Naive thymus-derived CD4-positive, alpha-beta T cell (primary cell): ENCODE data around the gene ATP1B2. TPM values are rescaled to one million over a fixed set of nuclear protein-coding genes. Genes with fewer than 3 reads are reported as not detected.

Experiments
- ATAC-seq: fragments of 150-1000 bp; cut with Tn5 transposase; 2 replicates; pipeline ENCODE4 v1.10.0; 2021; ENCODE audit warnings: mild to moderate bottlenecking, moderate library complexity
- CTCF ChIA-PET: fragments of 350-600 bp; sonication (Branson Sonifier 250); formaldehyde crosslinking; loops from one replicate; lab custom pipeline; 2021; ENCODE audit warnings: antibody characterized with exemption; lab: Charles Lee
- POLR2A ChIA-PET: fragments of 350-600 bp; sonication (Branson Sonifier 250); formaldehyde crosslinking; loops from one replicate; lab custom pipeline; 2021; ENCODE audit warnings: antibody characterized with exemption, inconsistent platforms; lab: Charles Lee
- DNase-seq, 9 donors: peaks; one replicate each; pipeline versions ENCODE4 v3.0.0 to v3.0.0-alpha.2; 2020 to 2022; ENCODE audit warnings: mixed read lengths in 1 of 9
- H3K27ac ChIP-seq: one replicate; pipeline ENCODE4 v1.7.0; 2013; ENCODE audit warnings: mild to moderate bottlenecking, low read depth, low read length, moderate library complexity
- H3K27me3 ChIP-seq, 2 donors: one replicate each; pipeline ENCODE4 v1.7.0; 2013; ENCODE audit warnings: low read length in 2 of 2, mild to moderate bottlenecking in 2 of 2, moderate library complexity in 2 of 2; ENCODE audit not compliant: control insufficient read depth in 2 of 2, insufficient read depth in 2 of 2
- H3K36me3 ChIP-seq, 3 experiments: 1 replicate in 2 of 3; 2 replicates in 1 of 3; pipeline ENCODE4 v1.7.0; 2013; ENCODE audit warnings: low read length in 3 of 3, mild to moderate bottlenecking in 3 of 3, moderate library complexity in 1 of 3; ENCODE audit not compliant: insufficient read depth in 3 of 3, control insufficient read depth in 2 of 3
- H3K4me1 ChIP-seq, 2 donors: one replicate each; pipeline ENCODE4 v1.7.0; 2013; ENCODE audit warnings: low read length in 2 of 2, mild to moderate bottlenecking in 2 of 2, moderate library complexity in 1 of 2; ENCODE audit not compliant: control insufficient read depth in 2 of 2, insufficient read depth in 2 of 2
- H3K4me3 ChIP-seq: 2 replicates; pipeline ENCODE4 v1.7.0; 2013; ENCODE audit warnings: mild to moderate bottlenecking, low read length
- H3K9me3 ChIP-seq, 3 experiments: 1 replicate in 2 of 3; 2 replicates in 1 of 3; pipeline ENCODE4 v1.7.0; 2013; ENCODE audit warnings: low read length in 3 of 3; ENCODE audit not compliant: control insufficient read depth in 2 of 3
- H3K27ac Mint-ChIP-seq, 9 donors: one replicate each; pipeline ENCODE4 v1.8.0; 2020 to 2022; ENCODE audit warnings: mixed read lengths in 9 of 9, mild to moderate bottlenecking in 8 of 9, moderate library complexity in 5 of 9, inconsistent platforms in 2 of 9
- H3K27me3 Mint-ChIP-seq, 5 donors: one replicate each; pipeline ENCODE4 v1.8.0; 2021 to 2022; ENCODE audit warnings: mixed read lengths in 5 of 5, mild to moderate bottlenecking in 1 of 5
- H3K36me3 Mint-ChIP-seq, 5 donors: one replicate each; pipeline ENCODE4 v1.8.0; 2020 to 2022; ENCODE audit warnings: mixed read lengths in 5 of 5, mild to moderate bottlenecking in 3 of 5, inconsistent platforms in 1 of 5
- H3K4me1 Mint-ChIP-seq, 7 donors: one replicate each; pipeline ENCODE4 v1.8.0; 2020 to 2022; ENCODE audit warnings: mixed read lengths in 7 of 7, mild to moderate bottlenecking in 3 of 7, inconsistent platforms in 1 of 7
- H3K4me3 Mint-ChIP-seq, 10 donors: one replicate each; pipeline ENCODE4 v1.8.0; 2020 to 2022; ENCODE audit warnings: mild to moderate bottlenecking in 10 of 10, mixed read lengths in 10 of 10, moderate library complexity in 6 of 10, inconsistent platforms in 2 of 10
- H3K9me3 Mint-ChIP-seq, 11 donors: one replicate each; pipeline ENCODE4 v1.8.0; 2020 to 2022; ENCODE audit warnings: mixed read lengths in 11 of 11, mild to moderate bottlenecking in 4 of 11, inconsistent platforms in 1 of 11, moderate library complexity in 1 of 11
- intact Hi-C, 2 donors: fragments of 100-400 bp; cut with micrococcal nuclease; formaldehyde crosslinking; loops; one replicate each; pipeline ENCODE4 v1.15.1; 2023
- polyA plus RNA-seq, 2 donors: library from polyadenylated mRNA; unstranded; fragments of 300-500 nt; fragmentation: Illumina TruSeq; gene quantifications; one replicate each; pipeline ENCODE4 v1.2.3, GENCODE V29; 2021
- total RNA-seq, 6 experiments: library from RNA in 5 of 6; stranded (reverse) in 5 of 6; gene quantifications; 1 replicate in 5 of 6; 2 replicates in 1 of 6; pipeline ENCODE4 v1.2.3 and lab custom pipeline; 2021 to 2026

ATP1B2 gene
- total and polyA plus RNA-seq, 7 experiments from 2014 or later, result 0.12 to 1.1 (median 0.29) TPM; not detected in 2

DNA sequence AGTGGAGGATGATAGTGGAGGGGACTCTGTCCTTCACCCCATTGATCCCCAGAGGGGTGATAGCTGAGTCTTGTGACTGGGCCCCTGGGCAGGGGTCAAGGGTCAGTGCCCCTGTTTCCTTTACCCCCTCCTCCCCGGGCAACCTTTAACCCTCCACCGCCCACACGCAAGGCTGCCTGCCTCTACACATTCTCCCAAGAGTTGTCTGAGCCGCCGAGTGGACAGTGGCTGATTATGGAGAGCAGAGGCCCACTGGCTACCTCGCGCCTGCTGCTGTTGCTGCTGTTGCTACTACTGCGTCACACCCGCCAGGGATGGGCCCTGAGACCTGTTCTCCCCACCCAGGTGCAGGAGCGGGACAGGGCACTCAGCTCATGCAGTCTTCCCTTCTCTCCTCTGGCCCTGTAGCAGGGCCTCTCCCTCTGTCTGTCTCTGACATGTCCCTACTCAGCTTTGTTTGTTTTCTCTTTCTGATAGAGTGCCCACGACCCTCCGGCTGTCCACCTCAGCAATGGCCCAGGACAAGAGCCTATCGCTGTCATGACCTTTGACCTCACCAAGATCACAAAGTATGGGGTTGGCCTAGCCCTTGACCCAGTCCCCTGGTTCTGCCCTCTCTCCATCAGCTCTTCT, 20.7 kb upstream of the ATP1B2 start, which contains the start of gene SHBG:
Gene SHBG, plus strand, starts transcription at position 197 of the 633 bp plus-strand sequence. Its CDS starts 38 bp downstream, at position 235.
- POLR2A ChIA-PET, result interaction anchor here (1.1 to 3.6 kb wide), 4 partner anchors 15 to 227 kb away, joined by 3 to 31 read pairs (median 4); partner anchors contain the start of genes ATP1B2, FXR2, TP53 and WRAP53
- CTCF ChIA-PET, result interaction anchor here (0.5 kb wide), 1 partner anchor 359 kb away, joined by 5 read pairs; no protein-coding TSS in a partner anchor
- peaks cover 0 to 3% (median 0%) of the 10 kb centered on the region in 5 donors for H3K36me3 Mint-ChIP-seq
- Histone ChIP-seq H3K27me3 (no peaks in the 10 kb centered on the region), H3K4me1 (peaks cover 5% of the 10 kb centered on the region in 2 donors), H3K36me3 (peaks cover 0 to 3% (median 0%) of the 10 kb centered on the region in 3 experiments), H3K4me3 (no peak within 1 kb of the TSS), H3K27ac (no peak within 1 kb of the TSS), H3K9me3 (no peaks in the 10 kb centered on the region)
- no peak for DNase-seq
- no peaks in the 10 kb centered on the region for H3K9me3 Mint-ChIP-seq
- intact Hi-C loops, result no loop called here
- peak within 1 kb of the TSS in 8 of 10 donors; percentile 4 to 49 (median 25) for H3K4me3 Mint-ChIP-seq
- H3K4me1 Mint-ChIP-seq, result peaks cover 7 to 19% (median 18%) of the 10 kb centered on the region in 7 donors
- no peak for ATAC-seq
- H3K27ac Mint-ChIP-seq, result peak within 1 kb of the TSS in 3 of 9 donors; percentile 1 to 85 (median 52)
- H3K27me3 Mint-ChIP-seq, result no peaks in the 10 kb centered on the region

DNA sequence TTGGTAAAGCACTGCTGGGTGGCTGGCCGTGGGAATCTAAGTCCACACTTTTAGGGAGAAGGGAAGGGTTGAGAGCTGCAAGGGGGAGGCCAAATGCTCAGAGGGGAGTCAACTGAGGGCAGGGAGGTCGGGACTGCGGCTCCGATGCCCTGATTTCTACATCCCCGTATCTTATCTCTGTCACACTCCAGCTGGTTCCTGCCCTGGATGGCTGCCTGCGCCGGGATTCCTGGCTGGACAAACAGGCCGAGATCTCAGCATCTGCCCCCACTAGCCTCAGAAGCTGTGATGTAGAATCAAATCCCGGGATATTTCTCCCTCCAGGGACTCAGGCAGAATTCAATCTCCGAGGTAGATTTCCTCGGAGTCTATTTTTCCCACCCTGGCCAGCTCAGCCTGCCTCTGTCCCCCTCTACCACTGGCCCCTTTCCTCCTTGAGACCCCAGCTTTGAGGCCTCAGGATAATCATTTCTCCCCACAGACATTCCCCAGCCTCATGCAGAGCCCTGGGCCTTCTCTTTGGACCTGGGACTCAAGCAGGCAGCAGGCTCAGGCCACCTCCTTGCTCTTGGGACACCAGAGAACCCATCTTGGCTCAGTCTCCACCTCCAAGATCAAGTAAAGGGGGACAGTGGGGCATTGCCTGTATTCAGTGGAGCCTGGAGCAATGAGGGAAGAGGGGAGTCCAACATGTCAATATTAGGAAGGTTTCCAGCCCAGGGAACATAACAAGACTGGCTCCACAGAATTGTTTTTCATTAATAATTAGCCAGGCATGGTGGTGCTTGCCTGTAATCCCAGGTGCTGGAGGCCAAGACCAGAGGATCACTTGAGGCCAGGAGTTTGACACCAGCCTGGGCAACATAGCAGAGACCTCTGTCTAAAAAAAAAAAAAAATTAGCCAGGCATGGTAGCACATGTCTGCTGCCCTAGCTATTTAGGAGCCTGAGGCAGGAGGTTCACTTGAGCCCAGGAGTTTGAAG, 19.0 kb upstream of the ATP1B2 start:
- Histone ChIP-seq H3K27me3 (no peaks in the 10 kb centered on the region), H3K9me3 (no peaks in the 10 kb centered on the region), H3K4me3 (no peak overlapping the region), H3K36me3 (peaks cover 0 to 3% (median 0%) of the 10 kb centered on the region in 3 experiments), H3K27ac (no peak overlapping the region), H3K4me1 (peaks cover 3% of the 10 kb centered on the region in 2 donors)
- H3K27me3 Mint-ChIP-seq, result peaks cover 0 to 2% (median 0%) of the 10 kb centered on the region in 5 donors
- intact Hi-C loops, result loop anchor here (1.0 to 2.0 kb wide), 2 partner anchors 41 to 57 kb away; partner anchors contain the start of gene WRAP53 (in 2 of the 2)
- no peaks in the 10 kb centered on the region for H3K9me3 Mint-ChIP-seq
- no peak overlapping the region for H3K4me3 Mint-ChIP-seq
- H3K36me3 Mint-ChIP-seq, result no peaks in the 10 kb centered on the region
- DNase-seq (no peak), ATAC-seq (no peak)
- CTCF ChIA-PET, result interaction anchor here (0.5 to 2.8 kb wide), 6 partner anchors 11 to 82 kb away, joined by 3 to 25 read pairs (median 6); partner anchors contain the start of genes FXR2, TP53 and WRAP53
- no peak overlapping the region for H3K27ac Mint-ChIP-seq
- peaks cover 4 to 12% (median 12%) of the 10 kb centered on the region in 7 donors for H3K4me1 Mint-ChIP-seq
- POLR2A ChIA-PET, result interaction anchor here (1.0 to 3.6 kb wide), 4 partner anchors 16 to 56 kb away, joined by 3 to 31 read pairs (median 5); partner anchors contain the start of genes FXR2, TP53 and WRAP53

DNA sequence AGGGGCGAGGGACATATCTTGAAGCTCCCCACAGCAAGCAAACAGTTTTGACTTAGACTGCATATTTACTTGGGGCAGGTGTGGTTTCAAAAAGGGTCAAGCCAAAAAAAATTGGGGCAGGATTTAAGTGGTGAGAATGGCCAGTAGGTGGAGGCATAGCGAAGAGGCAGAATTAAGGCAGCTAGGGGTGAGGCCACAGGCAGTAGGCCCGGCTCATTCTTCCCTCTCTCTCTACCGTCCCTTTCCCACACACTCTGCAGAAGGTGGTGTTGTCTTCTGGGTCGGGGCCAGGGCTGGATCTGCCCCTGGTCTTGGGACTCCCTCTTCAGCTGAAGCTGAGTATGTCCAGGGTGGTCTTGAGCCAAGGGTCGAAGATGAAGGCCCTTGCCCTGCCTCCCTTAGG, 18.2 kb upstream of the ATP1B2 start:
- Mint-ChIP-seq H3K36me3 (no peaks in the 10 kb centered on the region), H3K27ac (peak overlapping the region in 1 of 9 donors; percentile 48), H3K4me1 (peaks cover 0 to 7% (median 4%) of the 10 kb centered on the region in 7 donors), H3K9me3 (no peaks in the 10 kb centered on the region), H3K27me3 (peaks cover 0 to 2% (median 0%) of the 10 kb centered on the region in 5 donors), H3K4me3 (peak overlapping the region in 1 of 10 donors; percentile 30)
- Histone ChIP-seq H3K36me3 (peaks cover 0 to 2% (median 0%) of the 10 kb centered on the region in 3 experiments), H3K4me1 (no peaks in the 10 kb centered on the region), H3K9me3 (no peaks in the 10 kb centered on the region), H3K4me3 (no peak overlapping the region), H3K27me3 (no peaks in the 10 kb centered on the region), H3K27ac (no peak overlapping the region)
- peak in 4 of 9 donors; percentile 11 to 39 (median 28) for DNase-seq
- ATAC-seq, result peak; percentile 54
- ChIA-PET POLR2A (interaction anchor here (0.7 to 3.6 kb wide), 4 partner anchors 10 to 55 kb away, joined by 3 to 31 read pairs (median 4); partner anchors contain the start of genes TP53 and WRAP53), CTCF (interaction anchor here (0.6 to 2.8 kb wide), 7 partner anchors 10 to 82 kb away, joined by 3 to 25 read pairs (median 7); partner anchors contain the start of genes FXR2, TP53 and WRAP53)
- intact Hi-C loops, result loop anchor here (1.0 to 2.0 kb wide), 2 partner anchors 40 to 56 kb away; partner anchors contain the start of gene WRAP53 (in 2 of the 2)

DNA sequence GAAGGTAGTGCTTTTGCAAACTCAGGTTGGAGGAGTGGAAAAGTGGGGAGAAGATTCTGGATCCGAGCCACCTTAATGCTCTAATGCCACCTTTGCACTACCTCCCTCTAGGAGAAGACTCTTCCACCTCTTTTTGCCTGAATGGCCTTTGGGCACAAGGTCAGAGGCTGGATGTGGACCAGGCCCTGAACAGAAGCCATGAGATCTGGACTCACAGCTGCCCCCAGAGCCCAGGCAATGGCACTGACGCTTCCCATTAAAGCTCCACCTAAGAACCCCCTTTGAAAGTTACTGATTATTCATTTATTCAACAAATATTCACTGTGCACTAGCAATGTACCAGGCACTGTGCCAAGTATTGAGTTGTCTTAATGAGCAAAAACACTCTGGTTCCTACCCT, 17.6 kb upstream of the ATP1B2 start:
- intact Hi-C loops, result loop anchor here in 1 of 2 donors (2.0 kb wide), 1 partner anchor 40 kb away; no protein-coding TSS in a partner anchor

DNA sequence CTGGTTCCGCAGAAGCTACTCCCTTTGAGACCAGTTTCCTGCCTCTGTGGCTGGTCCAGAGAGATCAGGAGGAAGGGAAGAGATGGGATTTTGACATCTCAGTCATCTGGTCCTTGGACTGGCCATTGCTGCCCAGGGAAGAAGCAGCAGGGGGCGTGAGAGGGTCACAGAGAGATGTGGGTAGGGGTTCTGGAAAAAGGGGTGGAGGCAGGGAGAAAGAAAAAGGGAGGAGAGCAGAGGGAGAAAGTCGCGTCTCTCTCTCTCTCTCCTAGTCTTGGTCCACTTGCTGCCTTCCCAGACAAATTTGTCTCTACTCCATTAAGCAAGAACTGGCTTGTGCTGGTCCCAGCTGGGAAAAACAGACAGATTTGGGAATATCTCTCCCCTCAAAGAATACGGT, 16.3 kb upstream of the ATP1B2 start:
- H3K27ac Mint-ChIP-seq, result no peak overlapping the region
- no peaks in the 10 kb centered on the region for H3K36me3 Mint-ChIP-seq
- Histone ChIP-seq H3K4me3 (no peak overlapping the region), H3K27me3 (no peaks in the 10 kb centered on the region), H3K9me3 (no peaks in the 10 kb centered on the region), H3K4me1 (no peaks in the 10 kb centered on the region), H3K27ac (no peak overlapping the region), H3K36me3 (no peaks in the 10 kb centered on the region)
- CTCF ChIA-PET, result interaction anchor here (0.6 to 1.1 kb wide), 2 partner anchors 16 to 53 kb away, joined by 3 to 6 read pairs; partner anchors contain the start of gene TP53
- intact Hi-C loops, result no loop called here
- POLR2A ChIA-PET, result interaction anchor here (1.1 kb wide), 1 partner anchor 8 kb away, joined by 4 read pairs; no protein-coding TSS in a partner anchor
- no peak for DNase-seq
- H3K27me3 Mint-ChIP-seq, result peaks cover 0 to 6% (median 0%) of the 10 kb centered on the region in 5 donors
- no peak overlapping the region for H3K4me3 Mint-ChIP-seq
- no peaks in the 10 kb centered on the region for H3K9me3 Mint-ChIP-seq
- peaks cover 0 to 4% (median 0%) of the 10 kb centered on the region in 7 donors for H3K4me1 Mint-ChIP-seq
- ATAC-seq, result no peak

More for the DNA sequence above, 17.6 kb upstream of the ATP1B2 start:
- no peak overlapping the region for H3K27ac ChIP-seq
- no peaks in the 10 kb centered on the region for H3K36me3 ChIP-seq
- no peak overlapping the region for H3K4me3 ChIP-seq
- no peaks in the 10 kb centered on the region for H3K36me3 Mint-ChIP-seq
- H3K4me3 Mint-ChIP-seq, result no peak overlapping the region
- no peaks in the 10 kb centered on the region for H3K9me3 Mint-ChIP-seq
- no peak overlapping the region for H3K27ac Mint-ChIP-seq
- DNase-seq (no peak), ATAC-seq (no peak)
- no peaks in the 10 kb centered on the region for H3K27me3 ChIP-seq
- no peaks in the 10 kb centered on the region for H3K4me1 ChIP-seq
- peaks cover 0 to 5% (median 0%) of the 10 kb centered on the region in 7 donors for H3K4me1 Mint-ChIP-seq
- H3K9me3 ChIP-seq, result no peaks in the 10 kb centered on the region
- ChIA-PET POLR2A (interaction anchor here (0.7 to 3.6 kb wide), 6 partner anchors 10 to 603 kb away, joined by 3 to 31 read pairs (median 4); partner anchors contain the start of genes TP53 and WRAP53), CTCF (interaction anchor here (0.7 to 2.8 kb wide), 5 partner anchors 10 to 54 kb away, joined by 3 to 25 read pairs (median 7); partner anchors contain the start of genes FXR2, TP53 and WRAP53)
- H3K27me3 Mint-ChIP-seq, result peaks cover 0 to 2% (median 0%) of the 10 kb centered on the region in 5 donors
